Progenitor cell of endocrine pancreas (in vitro differentiated cells): ENCODE measurements around the gene ANAPC1. TPM values are rescaled to one million over a fixed set of nuclear protein-coding genes. Genes with fewer than 3 reads are reported as not detected.
"Not testable (repeated sequence)": the region's sequence is repeated elsewhere in the genome, so short reads cannot be mapped to it uniquely, and the experiment has no call there.

ENCODE experiments used
- DNase-seq: peaks from one replicate; pipeline ENCODE4 v3.0.0; 2021; ENCODE audit warnings: low spot score; ENCODE audit not compliant: unreplicated experiment
- H3K27ac Mint-ChIP-seq: 2 replicates; pipeline ENCODE4 v1.8.0; 2021; ENCODE audit warnings: mild to moderate bottlenecking, moderate library complexity, mixed read lengths
- H3K27me3 Mint-ChIP-seq: 2 replicates; pipeline ENCODE4 v1.8.0; 2021; ENCODE audit warnings: mixed read lengths
- H3K36me3 Mint-ChIP-seq: 2 replicates; pipeline ENCODE4 v1.8.0; 2022; ENCODE audit warnings: mixed read lengths; ENCODE audit not compliant: insufficient read depth
- H3K4me1 Mint-ChIP-seq: 2 replicates; pipeline ENCODE4 v1.8.0; 2021; ENCODE audit warnings: low read depth, mixed read lengths
- H3K4me3 Mint-ChIP-seq: 2 replicates; pipeline ENCODE4 v1.8.0; 2021; ENCODE audit warnings: low read depth, mild to moderate bottlenecking, moderate library complexity, mixed read lengths
- H3K9me3 Mint-ChIP-seq: 2 replicates; pipeline ENCODE4 v1.8.0; 2021; ENCODE audit warnings: low read depth, mixed read lengths
- CTCF ChIP-seq: fragments of 200-600 bp; sonication (generic); IDR thresholded peaks from one replicate; pipeline ENCODE4 v1.5.0; 2021; ENCODE audit warnings: antibody characterized with exemption, mild to moderate bottlenecking; ENCODE audit not compliant: unreplicated experiment
- total RNA-seq: library from RNA; stranded (reverse); gene quantifications from 2 replicates; pipeline ENCODE4 v1.2.1, GENCODE V29; 2021

Gene ANAPC1
- total RNA-seq, 1 donor from 2014 or later = 54.9 TPM

DNA sequence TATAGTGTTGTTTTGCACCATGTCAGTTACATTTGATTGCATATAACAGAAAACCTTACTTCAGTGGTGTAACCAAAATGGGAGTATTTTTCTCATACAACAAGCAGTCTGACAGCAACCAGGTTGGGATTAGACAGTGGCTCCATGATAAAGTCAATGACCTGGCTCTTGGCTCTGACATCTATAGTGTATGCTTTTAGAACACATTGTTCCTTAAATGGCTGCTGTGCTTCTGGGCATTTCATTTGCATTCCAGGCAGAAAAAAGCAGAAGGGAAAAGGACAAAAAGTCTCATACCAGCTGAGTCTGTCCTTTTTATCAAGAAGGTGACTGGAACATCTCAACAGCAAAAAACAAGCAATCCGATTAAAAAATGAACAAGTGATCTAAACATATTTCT lies 24.6 kb upstream of the ANAPC1 start:
- Mint-ChIP-seq H3K36me3 (no peaks in the 10 kb centered on the region), H3K4me1 (peaks cover 45% of the 10 kb centered on the region), H3K4me3 (no peak overlapping the region), H3K27ac (peak overlapping the region; percentile 95), H3K9me3 (no peaks in the 10 kb centered on the region), H3K27me3 (no peaks in the 10 kb centered on the region)
- DNase-seq = no peak
- no peak for TF ChIP-seq CTCF

DNA sequence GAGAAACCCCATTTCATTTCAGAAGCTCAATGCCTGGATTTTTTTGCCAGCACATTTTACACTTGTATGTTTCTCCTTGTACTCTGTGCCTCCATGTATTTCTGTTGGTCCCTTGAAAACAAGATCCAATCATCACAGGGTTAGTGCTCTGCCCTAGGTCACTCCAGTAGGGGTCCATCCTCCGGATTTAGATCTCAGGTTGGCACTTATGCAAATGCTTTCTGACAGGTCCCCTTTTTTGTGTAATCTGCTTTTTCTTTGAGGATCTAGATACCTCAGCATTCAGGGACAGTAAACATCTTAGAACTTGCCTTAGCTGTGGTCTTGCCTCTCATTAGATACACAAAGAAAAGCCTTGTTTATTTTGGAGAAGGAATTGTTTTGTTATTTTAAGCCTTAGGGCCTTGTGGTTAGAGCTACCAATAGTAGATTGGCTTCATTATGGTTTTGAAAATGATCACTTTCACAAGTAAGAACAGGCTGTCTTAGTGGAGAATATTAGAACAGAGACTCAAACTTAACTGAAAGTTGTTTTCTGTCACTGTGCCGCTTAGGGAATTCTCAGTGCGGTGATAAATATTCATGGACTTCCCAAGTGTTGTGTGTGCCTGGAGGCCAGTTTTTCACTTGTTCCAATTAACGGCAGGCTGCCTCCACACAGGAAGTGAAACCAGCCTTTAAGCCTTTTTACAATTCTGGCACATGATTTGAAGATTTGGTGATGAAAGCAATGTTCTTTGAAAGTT lies 22.2 kb upstream of the ANAPC1 start:
- H3K36me3 Mint-ChIP-seq = no peaks in the 10 kb centered on the region
- H3K27me3 Mint-ChIP-seq = no peaks in the 10 kb centered on the region
- H3K4me1 Mint-ChIP-seq = peaks cover 54% of the 10 kb centered on the region
- H3K4me3 Mint-ChIP-seq = no peak overlapping the region
- no peak for DNase-seq
- no peaks in the 10 kb centered on the region for H3K9me3 Mint-ChIP-seq
- peak overlapping the region; percentile 70 for H3K27ac Mint-ChIP-seq
- no peak for TF ChIP-seq CTCF

GRCh38 chr2:111905475-111905869 lies 21.5 kb upstream of the ANAPC1 start:
- not testable (repeated sequence) for H3K27me3 Mint-ChIP-seq, DNase-seq, H3K4me3 Mint-ChIP-seq, H3K9me3 Mint-ChIP-seq, H3K36me3 Mint-ChIP-seq, H3K27ac Mint-ChIP-seq
- peaks cover 54% of the 10 kb centered on the region for H3K4me1 Mint-ChIP-seq

DNA sequence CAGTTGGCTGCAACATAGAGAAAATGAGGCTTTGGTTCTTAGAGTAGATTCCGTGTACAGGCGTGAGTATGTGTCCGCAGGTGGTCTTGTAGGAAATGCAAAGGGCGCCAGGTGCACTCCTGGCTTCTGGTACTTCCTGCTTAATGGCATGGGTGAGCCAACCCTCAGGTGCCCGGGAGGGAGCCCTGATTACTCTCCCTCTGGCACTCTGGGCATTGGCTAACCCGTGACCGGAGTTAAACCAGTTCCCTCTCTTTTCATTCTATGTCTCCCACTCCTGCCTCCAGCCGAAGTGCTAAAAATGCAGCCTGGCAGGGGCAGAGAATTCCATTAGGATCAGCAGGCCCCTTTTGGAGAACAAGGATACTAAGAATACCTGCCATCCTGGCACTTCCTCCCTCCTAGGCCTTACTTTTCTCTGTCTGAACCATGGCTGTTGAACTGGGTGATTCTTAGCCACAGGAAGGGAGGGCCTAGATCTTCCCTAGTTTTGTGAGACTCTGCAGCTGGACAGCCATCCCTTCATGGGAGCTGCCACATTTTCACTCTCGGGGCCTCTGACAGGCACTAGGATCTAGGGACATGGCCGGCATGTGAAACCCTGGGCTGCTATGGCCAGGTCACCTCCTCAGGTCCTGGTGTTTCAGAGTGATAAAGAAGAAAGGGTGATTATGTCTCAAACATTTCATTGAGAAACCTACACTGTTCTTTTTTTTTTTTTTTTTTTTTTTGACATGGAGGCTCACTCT lies 20.9 kb upstream of the ANAPC1 start:
- Mint-ChIP-seq H3K4me1 (peaks cover 53% of the 10 kb centered on the region), H3K36me3 (no peaks in the 10 kb centered on the region), H3K4me3 (no peak overlapping the region), H3K27me3 (no peaks in the 10 kb centered on the region), H3K27ac (no peak overlapping the region), H3K9me3 (no peaks in the 10 kb centered on the region)
- no peak for TF ChIP-seq CTCF
- DNase-seq = no peak

GRCh38 chr2:111903930-111904439 lies 20.0 kb upstream of the ANAPC1 start:
- Mint-ChIP-seq H3K36me3 (no peaks in the 10 kb centered on the region), H3K9me3 (no peaks in the 10 kb centered on the region), H3K4me1 (peaks cover 48% of the 10 kb centered on the region), H3K27me3 (no peaks in the 10 kb centered on the region), H3K4me3 (no peak overlapping the region), H3K27ac (no peak overlapping the region)
- TF ChIP-seq CTCF = no peak
- DNase-seq = no peak
